Hematopoietic multipotent progenitor cell treated with erythropoietin and hydrocortisone succinate and interleukin-3 and kit ligand, for 4 days (in vitro differentiated cells): Measurements from ENCODE around the gene MCF2L.

ENCODE experiments used
- DNase-seq: peaks from one replicate; pipeline ENCODE4 v3.0.0-alpha.2; 2015

MCF2L gene

GRCh38 chr13:113117911-113118260 is 148.9 kb downstream of the MCF2L start:
- no peak for DNase-seq

DNA sequence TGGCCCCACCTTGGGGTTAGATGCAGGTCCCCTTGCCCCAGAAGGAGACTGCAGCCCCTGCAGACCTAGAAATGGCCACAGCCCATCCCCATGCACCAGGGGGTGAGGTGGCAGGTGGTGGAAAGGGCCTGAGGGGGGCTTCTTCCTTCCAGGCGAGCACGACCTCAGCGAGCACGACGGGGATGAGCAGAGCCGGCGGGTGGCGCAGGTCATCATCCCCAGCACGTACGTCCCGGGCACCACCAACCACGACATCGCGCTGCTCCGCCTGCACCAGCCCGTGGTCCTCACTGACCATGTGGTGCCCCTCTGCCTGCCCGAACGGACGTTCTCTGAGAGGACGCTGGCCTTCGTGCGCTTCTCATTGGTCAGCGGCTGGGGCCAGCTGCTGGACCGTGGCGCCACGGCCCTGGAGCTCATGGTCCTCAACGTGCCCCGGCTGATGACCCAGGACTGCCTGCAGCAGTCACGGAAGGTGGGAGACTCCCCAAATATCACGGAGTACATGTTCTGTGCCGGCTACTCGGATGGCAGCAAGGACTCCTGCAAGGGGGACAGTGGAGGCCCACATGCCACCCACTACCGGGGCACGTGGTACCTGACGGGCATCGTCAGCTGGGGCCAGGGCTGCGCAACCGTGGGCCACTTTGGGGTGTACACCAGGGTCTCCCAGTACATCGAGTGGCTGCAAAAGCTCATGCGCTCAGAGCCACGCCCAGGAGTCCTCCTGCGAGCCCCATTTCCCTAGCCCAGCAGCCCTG is 149.4 kb downstream of the MCF2L start:
- no peak for DNase-seq

- DNase-seq: no peak
Observed at GRCh38 chr13:113119166-113119821, 150.3 kb downstream of the MCF2L start.

- DNase-seq: no peak
Observed at GRCh38 chr13:113119822-113120189, 150.8 kb downstream of the MCF2L start.

DNA sequence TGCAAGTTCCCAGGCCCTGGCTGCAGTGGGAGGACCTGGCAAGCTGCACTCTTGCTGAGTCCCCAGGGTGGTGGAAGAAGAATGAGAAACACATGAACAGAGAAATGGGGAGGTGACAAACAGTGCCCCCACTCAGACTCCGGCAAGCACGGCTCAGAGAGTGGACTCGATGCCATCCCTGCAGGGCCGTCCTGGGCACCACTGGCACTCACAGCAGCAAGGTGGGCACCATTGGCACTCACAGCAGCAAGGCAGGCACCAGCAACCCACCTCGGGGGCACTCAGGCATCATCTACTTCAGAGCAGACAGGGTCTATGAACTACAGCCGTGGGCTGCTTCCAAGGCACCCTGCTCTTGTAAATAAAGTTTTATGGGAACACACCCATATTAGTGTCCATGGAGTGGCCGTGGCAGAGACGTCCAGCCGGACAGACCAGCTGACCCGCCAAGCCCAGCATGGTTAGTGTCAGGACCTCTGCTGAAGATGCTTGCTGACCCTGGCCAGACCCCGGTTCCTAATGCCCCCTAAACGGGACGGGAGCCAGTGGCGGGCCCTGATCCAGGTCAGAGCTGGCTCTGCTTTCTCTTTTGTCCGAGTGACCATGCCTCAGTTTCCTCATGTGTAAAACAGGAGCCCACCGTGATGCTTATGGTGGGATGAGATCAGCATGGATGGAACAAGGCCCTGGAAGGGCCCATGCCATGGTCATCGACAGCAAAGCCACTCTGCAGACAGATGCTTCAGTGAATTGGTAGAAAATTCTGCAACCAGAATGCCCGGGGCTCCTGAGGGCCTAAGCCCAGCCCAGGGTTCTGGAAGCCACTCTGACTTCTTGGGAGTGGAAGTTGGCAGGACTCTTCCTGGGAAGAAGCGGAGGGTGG is 151.5 kb downstream of the MCF2L start:
- DNase-seq: no peak

DNA sequence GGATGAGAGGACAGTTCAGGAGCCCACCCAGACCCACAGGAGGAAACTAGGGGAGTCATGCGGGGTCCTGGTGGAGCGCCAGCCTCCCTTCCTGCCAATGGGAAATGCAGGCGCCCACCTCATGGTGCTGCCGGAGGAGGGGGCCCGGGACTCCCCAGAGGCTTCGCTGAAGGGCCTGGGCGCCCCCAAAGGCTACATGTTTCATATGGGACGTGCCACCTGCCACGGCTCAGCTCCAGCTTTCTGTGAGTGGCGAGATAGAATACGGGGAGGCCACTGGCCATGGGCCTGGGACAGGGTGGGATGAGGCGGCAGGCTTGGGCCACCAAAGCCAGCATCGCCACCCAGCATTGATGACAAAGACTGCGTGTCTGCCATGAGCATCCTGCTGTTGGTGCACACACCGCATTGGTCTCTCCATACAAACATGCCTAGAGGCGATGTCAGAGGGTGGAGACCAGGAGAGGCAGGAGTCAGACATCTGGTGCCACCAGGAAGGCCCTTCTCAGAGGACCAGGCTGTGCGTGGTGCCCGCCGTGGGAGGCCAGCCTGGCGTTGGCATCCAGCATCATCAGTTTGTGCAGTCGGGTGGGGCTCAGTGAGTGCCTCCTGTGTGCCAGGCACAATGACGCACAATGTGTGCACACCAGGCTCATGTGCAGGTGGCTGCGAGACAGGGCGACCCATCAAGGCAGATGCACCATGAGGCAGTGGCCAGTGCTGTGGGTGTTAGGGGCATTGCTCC is 152.3 kb downstream of the MCF2L start:
- no peak for DNase-seq

GRCh38 chr13:113121928-113122471 is 153.0 kb downstream of the MCF2L start:
- no peak for DNase-seq

DNA sequence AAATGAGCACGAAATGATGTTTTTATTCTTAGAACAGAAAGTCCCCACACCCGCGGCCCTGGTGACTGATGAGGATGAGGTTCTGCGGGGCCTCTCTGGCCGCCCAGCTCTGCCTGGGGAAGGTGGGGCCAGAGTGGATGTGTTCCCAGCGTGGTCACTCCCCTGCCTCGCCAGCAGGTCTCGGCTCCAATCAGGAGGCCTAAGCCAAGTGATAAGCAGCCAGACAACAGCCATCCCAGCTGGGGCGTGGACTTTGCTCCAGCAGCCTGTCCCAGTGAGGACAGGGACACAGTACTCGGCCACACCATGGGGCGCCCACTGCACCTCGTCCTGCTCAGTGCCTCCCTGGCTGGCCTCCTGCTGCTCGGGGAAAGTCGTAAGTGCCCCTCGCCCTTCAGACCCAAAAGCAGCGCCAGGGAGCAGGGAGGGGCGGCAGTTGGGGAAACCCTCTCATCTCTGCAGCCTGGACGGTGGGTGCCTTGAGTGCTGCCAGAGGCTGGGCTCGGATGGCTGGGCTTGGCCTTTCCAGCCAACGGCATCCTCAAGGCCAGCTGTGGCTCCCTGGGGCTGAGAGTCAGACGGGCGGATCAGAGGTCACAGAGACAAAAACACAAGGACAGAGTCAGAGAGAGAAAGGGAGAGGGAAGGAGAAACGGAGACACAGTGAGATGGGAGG is 153.7 kb downstream of the MCF2L start, which contains the start of gene F10:
TSS of gene F10 (plus strand) at position 250 of the 676 bp plus-strand sequence. CDS start at position 307, 57 bp downstream.
- no peak for DNase-seq

DNA sequence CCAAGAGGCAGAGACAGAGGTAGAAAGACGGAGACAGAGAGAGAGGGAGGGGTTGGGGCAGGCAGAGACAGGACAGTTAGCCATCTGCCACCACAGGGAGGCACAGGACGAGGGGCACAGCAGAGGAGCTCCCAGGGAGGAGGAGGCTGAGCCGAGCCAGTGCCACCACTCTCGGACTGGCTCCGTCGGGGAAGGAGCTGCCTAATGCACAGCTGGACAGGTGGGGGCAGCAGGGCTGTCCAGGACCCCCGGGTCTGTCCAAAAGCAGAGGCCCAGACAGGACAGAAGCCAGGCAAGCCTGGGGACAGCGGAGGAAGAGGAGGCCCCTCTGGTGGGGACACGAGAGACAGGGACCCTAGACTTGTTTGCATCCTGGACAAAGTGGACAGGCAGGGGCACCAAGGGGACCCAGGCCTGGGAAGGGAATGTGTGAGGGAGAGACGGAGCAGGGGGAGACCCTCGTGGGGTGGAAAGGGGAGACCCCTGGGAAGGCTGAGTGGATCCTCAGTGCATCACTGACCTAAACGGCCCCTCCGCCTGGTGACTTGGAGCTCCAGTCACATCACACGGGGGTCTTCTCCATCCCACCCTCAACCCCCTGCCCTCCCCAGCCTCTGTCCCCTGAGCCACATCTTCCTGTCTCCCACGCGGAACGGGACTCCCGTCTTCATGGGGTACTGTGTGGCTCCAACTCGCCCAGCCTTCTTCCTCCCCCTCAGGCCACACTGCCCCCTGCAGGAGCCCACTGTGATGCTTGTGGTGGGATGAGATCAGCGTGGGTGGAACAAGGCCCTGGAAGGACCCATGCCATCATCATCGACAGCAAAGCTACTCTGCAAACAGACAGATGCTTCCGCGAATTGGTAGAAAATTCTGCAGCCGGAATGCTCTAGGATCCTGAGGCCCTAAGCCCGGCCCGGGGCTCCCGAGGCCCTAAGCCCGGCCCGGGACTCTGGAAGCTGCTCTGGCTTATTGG is 154.5 kb downstream of the MCF2L start:
- DNase-seq: peak; percentile 48

DNA sequence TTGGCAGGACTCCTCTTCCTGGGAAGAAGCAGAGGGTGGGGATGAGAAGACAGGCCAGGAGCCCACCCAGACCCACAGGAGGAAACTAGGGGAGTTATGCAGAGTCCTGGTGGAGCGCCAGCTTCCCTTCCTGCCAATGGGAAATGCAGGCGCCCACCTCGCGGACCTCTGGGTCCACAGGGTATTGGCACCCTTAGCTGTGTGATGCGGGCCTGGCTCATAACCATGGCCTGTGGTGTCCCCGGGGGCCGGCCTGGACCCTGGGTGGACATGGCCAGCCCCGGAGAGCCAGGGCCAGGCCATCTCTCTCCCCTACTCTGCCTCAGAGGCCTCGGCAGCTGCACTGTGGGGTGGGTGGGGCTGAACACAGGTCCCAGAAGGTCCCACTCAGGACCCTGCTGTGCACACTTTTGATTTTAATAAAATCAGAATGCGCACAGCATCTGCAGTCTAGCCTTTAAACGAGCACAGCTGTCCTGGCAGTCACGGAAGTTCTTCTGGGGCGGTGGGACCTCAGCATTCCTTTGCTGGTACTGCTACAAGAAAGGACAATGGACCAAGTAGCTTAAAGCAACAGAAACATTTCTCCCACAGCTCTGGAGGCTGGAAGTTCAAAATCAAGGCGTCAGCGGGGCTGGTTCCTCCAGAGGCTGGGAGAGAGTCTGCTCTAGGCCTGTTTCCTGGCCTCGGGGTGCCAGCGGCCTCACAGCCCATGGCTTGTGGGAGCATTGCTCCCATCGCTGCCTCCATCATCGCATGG is 155.4 kb downstream of the MCF2L start:
- no peak for DNase-seq

- no peak for DNase-seq
Observed at GRCh38 chr13:113125506-113126264, 156.7 kb downstream of the MCF2L start.

GRCh38 chr13:113126265-113127150 is 157.5 kb downstream of the MCF2L start:
- DNase-seq: no peak

DNA sequence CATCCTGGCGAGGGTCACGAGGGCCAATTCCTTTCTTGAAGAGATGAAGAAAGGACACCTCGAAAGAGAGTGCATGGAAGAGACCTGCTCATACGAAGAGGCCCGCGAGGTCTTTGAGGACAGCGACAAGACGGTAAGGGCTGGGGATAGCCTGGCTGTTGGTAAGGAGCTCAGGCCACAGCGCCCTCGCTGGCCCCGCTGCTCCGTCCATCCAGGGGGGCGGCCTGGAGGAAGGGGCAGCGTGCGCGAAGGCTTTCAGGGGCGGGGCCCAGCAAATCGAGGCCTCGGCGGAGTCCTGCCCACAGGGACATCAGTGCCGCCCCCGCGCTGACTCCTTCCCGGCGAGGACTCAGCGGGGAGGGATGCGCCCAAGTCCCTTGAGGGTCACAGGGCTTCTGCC is 160.5 kb downstream of the MCF2L start:
- DNase-seq: no peak

DNA sequence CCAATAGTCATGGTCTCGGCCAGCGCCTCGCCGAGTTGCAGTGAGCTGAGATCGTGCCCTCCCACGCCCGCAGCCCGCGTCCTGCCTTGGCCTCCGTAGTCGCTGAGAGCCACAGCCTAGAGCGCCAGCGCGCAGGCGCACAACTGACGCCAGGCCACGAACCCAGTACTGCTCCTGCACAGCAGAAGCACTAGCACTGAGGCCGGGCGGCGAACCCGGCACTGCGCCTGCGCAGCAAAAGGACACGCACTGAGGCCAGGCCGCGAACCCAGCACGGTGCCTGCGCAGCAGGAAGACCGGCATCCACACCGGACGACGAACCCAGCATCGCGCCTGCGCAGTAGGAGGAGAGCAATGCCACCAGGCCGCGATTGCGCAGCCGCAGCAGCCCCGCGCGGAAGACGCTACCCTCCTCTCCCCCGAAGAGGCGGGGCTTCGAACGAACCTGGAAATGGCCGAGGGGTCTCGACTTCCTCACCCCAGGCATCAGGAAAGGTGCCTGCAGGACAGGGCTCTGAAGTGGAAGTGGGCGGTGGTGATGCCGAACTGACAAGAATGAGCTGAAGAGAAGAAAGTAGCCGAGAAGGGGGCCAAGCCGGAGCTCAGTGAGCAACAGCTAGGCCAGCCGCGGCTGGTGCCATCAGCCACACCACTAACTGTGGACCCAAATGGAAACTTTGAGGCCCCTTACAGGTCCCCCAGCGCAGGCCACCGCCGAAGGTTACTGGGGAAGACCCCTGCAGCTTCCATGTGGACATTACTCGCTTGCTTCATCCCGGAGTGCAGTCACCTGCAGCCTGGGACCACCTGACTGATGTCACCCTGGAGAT is 161.1 kb downstream of the MCF2L start:
- peak; percentile 51 for DNase-seq

GRCh38 chr13:113135281-113135760 is 166.3 kb downstream of the MCF2L start:
- no peak for DNase-seq

GRCh38 chr13:113137691-113138298 is 168.8 kb downstream of the MCF2L start:
- no peak for DNase-seq
